ENCODE data around the gene FHAD1. TPM values are rescaled to one million over a fixed set of nuclear protein-coding genes. Genes with fewer than 3 reads are reported as not detected.

FHAD1 gene
- total and polyA plus RNA-seq, 10 of the 15 experiments (the other 5 are each of a cell fraction or from before 2014, with no cell fraction given) = 0.09 to 1.0 (median 0.32) TPM; not detected in 2

GRCh38 chr1:15411593-15412137 lies 164.6 kb downstream of the FHAD1 start:
- Histone ChIP-seq H3K27me3 (replicated peaks in 1 of 2; ENCODE audit: control insufficient read depth in 2 of 2, insufficient read depth in 2 of 2, low read length in 1 of 2) (peaks cover 0 to 3% of the 10 kb centered on the region in 2 experiments; a peak in 1 of 4 replicates), H3K4me3 (peak overlapping the region; percentile 97), H3K36me3 (ENCODE audit: control insufficient read depth in 2 of 2, insufficient read depth in 2 of 2, low read length in 1 of 2) (peaks cover 0 to 2% of the 10 kb centered on the region in 2 experiments; a peak in 1 of 4 replicates), H3K27ac (ENCODE audit: control insufficient read depth, insufficient read depth) (peak overlapping the region; percentile 75), H3K4me2 (ENCODE audit: control insufficient read depth, insufficient read depth) (peak overlapping the region; percentile 97), H4K20me1 (ENCODE audit: control insufficient read depth, insufficient read depth) (no peaks in the 10 kb centered on the region; the same call in 1 of the 2 replicates), H3K4me1 (ENCODE audit: control insufficient read depth, insufficient read depth, low read length) (peaks cover 37% of the 10 kb centered on the region), H3K9me3 (replicated peaks; ENCODE audit: control insufficient read depth, insufficient read depth, low read length) (no peaks in the 10 kb centered on the region), H2AFZ (ENCODE audit: control insufficient read depth, low read depth, low read length) (no peak overlapping the region), H3K79me2 (ENCODE audit: control insufficient read depth, insufficient read depth, low read length) (peaks cover 62% of the 10 kb centered on the region), H3K9ac (ENCODE audit: control insufficient read depth, insufficient read depth, low read length) (peak overlapping the region; percentile 83)
- CTCF ChIA-PET = interaction anchor here (1.5 to 2.1 kb wide), 2 partner anchors 12 to 88 kb away, joined by 4 to 14 read pairs; no protein-coding TSS in a partner anchor
- RAD21 ChIA-PET (ENCODE audit: unreplicated experiment) = interaction anchor here (0.9 to 1.6 kb wide), 6 partner anchors 10 to 115 kb away, joined by 3 to 10 read pairs (median 4); partner anchors contain the start of gene DNAJC16
- intact Hi-C loops (cut with micrococcal nuclease; ENCODE audit: unreplicated experiment) (no loop called here), in situ Hi-C loops (cut with MboI) (no loop called here)
- peak; percentile 69 for ATAC-seq
- peak; percentile 98 for FAIRE-seq
- POLR2A ChIA-PET = interaction anchor here (0.6 to 1.7 kb wide), 3 partner anchors 8 to 108 kb away, joined by 3 to 6 read pairs (median 4); no protein-coding TSS in a partner anchor
- BruUV-seq (replicated peaks) = TSS peak; percentile 41
- 2% methylated on average over 12 of the region's 12 CpGs for WGBS (ENCODE audit: insufficient coverage, insufficient replicate concordance, low lambda C conversion rate, missing lambda C conversion rate)
- DNase-seq (ENCODE audit: low read depth, low spot score) = no peak
- SMC1A ChIA-PET (ENCODE audit: uncharacterized antibody, unreplicated experiment) = interaction anchor here (1.2 to 1.6 kb wide), 2 partner anchors 10 to 283 kb away, joined by 3 read pairs; no protein-coding TSS in a partner anchor
- TF ChIP-seq ETV6 (conservative IDR thresholded peaks at IDR 0.05 in 1 of 2, IDR thresholded peaks at IDR 0.05 in 1 of 2; ENCODE audit: borderline replicate concordance in 1 of 2, low read depth in 1 of 2) (no peak), GABPA (IDR thresholded peaks at IDR 0.05; ENCODE audit: low read depth) (no peak), SUPT20H (IDR thresholded peaks at IDR 0.05; ENCODE audit: borderline replicate concordance, control insufficient read depth, low read depth, low read length) (no peak), MEF2B (IDR thresholded peaks at IDR 0.05; ENCODE audit: partially characterized antibody, poor library complexity, severe bottlenecking) (no peak), IRF3 (IDR thresholded peaks at IDR 0.05) (no peak), PAX5 (IDR thresholded peaks at IDR 0.05; ENCODE audit: borderline replicate concordance, low read depth, low read length) (peak; percentile 80; the same call in 1 of the 2 replicates), CREM (IDR thresholded peaks at IDR 0.05; ENCODE audit: low read depth) (0 out of 2 replicates have a peak, but pooled peaks have one; percentile 8), POLR2A (IDR thresholded peaks at IDR 0.05; ENCODE audit: low read depth, low read length) (peak; percentile 43; the same call in 1 of the 2 replicates), HDAC6 (IDR thresholded peaks at IDR 0.05; ENCODE audit: unreplicated experiment) (no peak), POLR2AphosphoS5 (IDR thresholded peaks at IDR 0.05; ENCODE audit: low read length) (no peak), PAX8 (IDR thresholded peaks at IDR 0.05) (no peak), TBL1XR1 (IDR thresholded peaks at IDR 0.05; ENCODE audit: low read depth, low read length) (no peak), YBX1 (IDR thresholded peaks at IDR 0.05) (no peak), GATAD2B (conservative IDR thresholded peaks at IDR 0.05; ENCODE audit: low read depth) (peak; percentile 67; the same call in 1 of the 2 replicates), RAD51 (IDR thresholded peaks at IDR 0.05) (no peak), RAD21 (IDR thresholded peaks at IDR 0.05; ENCODE audit: insufficient read depth, low read depth, low read length) (no peak), IKZF2 (IDR thresholded peaks at IDR 0.05) (no peak), MXI1 (IDR thresholded peaks at IDR 0.05; ENCODE audit: low read depth, low read length) (peak; percentile 85), EED (IDR thresholded peaks at IDR 0.05; ENCODE audit: low read depth) (peak; percentile 49; the same call in 1 of the 2 replicates)
- TF ChIP-seq, protein P1, sequence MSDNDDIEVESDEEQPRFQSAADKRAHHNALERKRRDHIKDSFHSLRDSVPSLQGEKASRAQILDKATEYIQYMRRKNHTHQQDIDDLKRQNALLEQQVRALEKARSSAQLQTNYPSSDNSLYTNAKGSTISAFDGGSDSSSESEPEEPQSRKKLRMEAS (IDR thresholded peaks at IDR 0.05; ENCODE audit: low read depth, low read length) = 0 out of 2 replicates have a peak, but pooled peaks have one; percentile 54
- TF ChIP-seq, protein P2, sequence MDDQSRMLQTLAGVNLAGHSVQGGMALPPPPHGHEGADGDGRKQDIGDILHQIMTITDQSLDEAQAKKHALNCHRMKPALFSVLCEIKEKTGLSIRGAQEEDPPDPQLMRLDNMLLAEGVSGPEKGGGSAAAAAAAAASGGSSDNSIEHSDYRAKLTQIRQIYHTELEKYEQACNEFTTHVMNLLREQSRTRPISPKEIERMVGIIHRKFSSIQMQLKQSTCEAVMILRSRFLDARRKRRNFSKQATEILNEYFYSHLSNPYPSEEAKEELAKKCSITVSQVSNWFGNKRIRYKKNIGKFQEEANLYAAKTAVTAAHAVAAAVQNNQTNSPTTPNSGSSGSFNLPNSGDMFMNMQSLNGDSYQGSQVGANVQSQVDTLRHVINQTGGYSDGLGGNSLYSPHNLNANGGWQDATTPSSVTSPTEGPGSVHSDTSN (IDR thresholded peaks at IDR 0.05; ENCODE audit: insufficient replicate concordance, low read depth, low read length) = peak; percentile 59
